ENCODE data around the gene RANBP17. TPM values are rescaled to one million over a fixed set of nuclear protein-coding genes. Genes with fewer than 3 reads are reported as not detected.

The RANBP17 gene
- total RNA-seq, 1 experiment from 2014 or later = not detected

DNA sequence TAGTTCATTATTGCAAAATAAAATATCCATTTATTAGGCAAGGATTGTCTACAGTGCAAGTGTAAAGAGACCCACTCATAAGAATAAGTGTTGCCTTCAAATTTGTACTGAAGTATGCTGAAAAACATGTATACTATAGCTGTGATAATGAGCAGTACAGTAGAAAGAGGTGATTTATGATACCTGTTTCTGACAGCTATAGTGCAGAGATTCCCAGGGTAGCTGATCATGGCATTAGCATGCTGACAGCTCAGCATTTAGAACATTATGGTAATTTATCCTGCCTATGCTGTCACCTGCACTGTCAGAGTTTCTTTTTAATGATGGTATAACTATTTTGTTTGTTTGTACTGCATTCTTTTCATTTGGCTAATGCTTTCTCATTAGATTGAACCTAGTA lies 269.7 kb downstream of the RANBP17 start:
- Histone ChIP-seq H3K9ac (ENCODE audit: low read length) (no peak overlapping the region), H3K79me2 (ENCODE audit: low read length) (no peaks in the 10 kb centered on the region), H3K36me3 (ENCODE audit: insufficient read depth, low read length) (no peaks in the 10 kb centered on the region), H3K27me3 (ENCODE audit: low read length) (no peaks in the 10 kb centered on the region), H3K9me2 (replicated peaks; ENCODE audit: insufficient read depth, low read length) (no peaks in the 10 kb centered on the region), H3K4me1 (ENCODE audit: low read length) (no peaks in the 10 kb centered on the region), H2AFZ (ENCODE audit: low read length) (no peak overlapping the region), H3K4me2 (ENCODE audit: low read depth, low read length, poor library complexity, severe bottlenecking) (no peak overlapping the region), H3K9me3 (ENCODE audit: low read length) (no peaks in the 10 kb centered on the region), H3K27ac (ENCODE audit: low read length) (no peak overlapping the region), H4K20me1 (ENCODE audit: insufficient read depth, low read depth, low read length) (no peaks in the 10 kb centered on the region), H3K4me3 (ENCODE audit: low read length) (no peak overlapping the region)
- DNase-seq = no peak

GRCh38 chr5:171137768-171138525 lies 276.1 kb downstream of the RANBP17 start:
- no peaks in the 10 kb centered on the region for H3K9me3 ChIP-seq (ENCODE audit: low read length)
- no peaks in the 10 kb centered on the region for H3K79me2 ChIP-seq (ENCODE audit: low read length)
- H3K36me3 ChIP-seq (ENCODE audit: insufficient read depth, low read length) = no peaks in the 10 kb centered on the region
- H3K4me2 ChIP-seq (ENCODE audit: low read depth, low read length, poor library complexity, severe bottlenecking) = no peak overlapping the region
- DNase-seq = no peak
- no peak overlapping the region for H3K9ac ChIP-seq (ENCODE audit: low read length)
- no peaks in the 10 kb centered on the region for H4K20me1 ChIP-seq (ENCODE audit: insufficient read depth, low read depth, low read length)
- no peak overlapping the region for H3K27ac ChIP-seq (ENCODE audit: low read length)
- H2AFZ ChIP-seq (ENCODE audit: low read length) = no peak overlapping the region
- H3K9me2 ChIP-seq (replicated peaks; ENCODE audit: insufficient read depth, low read length) = no peaks in the 10 kb centered on the region
- no peaks in the 10 kb centered on the region for H3K4me1 ChIP-seq (ENCODE audit: low read length)
- H3K4me3 ChIP-seq (ENCODE audit: low read length) = no peak overlapping the region
- no peaks in the 10 kb centered on the region for H3K27me3 ChIP-seq (ENCODE audit: low read length)

GRCh38 chr5:171139227-171139626 lies 277.4 kb downstream of the RANBP17 start:
- Histone ChIP-seq H3K79me2 (ENCODE audit: low read length) (no peaks in the 10 kb centered on the region), H2AFZ (ENCODE audit: low read length) (no peak overlapping the region), H4K20me1 (ENCODE audit: insufficient read depth, low read depth, low read length) (no peaks in the 10 kb centered on the region), H3K27me3 (ENCODE audit: low read length) (no peaks in the 10 kb centered on the region), H3K4me2 (ENCODE audit: low read depth, low read length, poor library complexity, severe bottlenecking) (no peak overlapping the region), H3K9me3 (ENCODE audit: low read length) (no peaks in the 10 kb centered on the region), H3K9ac (ENCODE audit: low read length) (no peak overlapping the region), H3K9me2 (replicated peaks; ENCODE audit: insufficient read depth, low read length) (no peaks in the 10 kb centered on the region), H3K27ac (ENCODE audit: low read length) (no peak overlapping the region), H3K4me1 (ENCODE audit: low read length) (no peaks in the 10 kb centered on the region), H3K36me3 (ENCODE audit: insufficient read depth, low read length) (no peaks in the 10 kb centered on the region), H3K4me3 (ENCODE audit: low read length) (no peak overlapping the region)
- DNase-seq = no peak

DNA sequence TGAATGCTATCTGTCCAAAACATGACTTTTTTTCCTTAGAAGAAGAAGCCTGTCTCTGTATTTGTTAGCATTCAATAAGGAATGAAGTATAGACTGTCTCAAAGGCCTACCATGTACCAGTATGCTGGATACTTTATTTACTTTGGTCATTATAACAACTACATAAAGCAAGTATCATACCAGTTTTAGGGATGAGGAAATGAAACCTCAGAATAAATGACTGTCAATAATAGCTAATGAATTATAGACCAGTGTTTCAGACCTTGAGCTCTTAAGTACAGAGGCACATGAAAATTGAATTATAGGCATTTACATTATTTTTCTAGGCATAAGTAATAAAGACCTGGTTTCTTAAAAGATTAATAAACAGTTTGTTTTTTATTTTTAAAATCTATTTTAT lies 280.8 kb downstream of the RANBP17 start:
- H3K9me2 ChIP-seq (replicated peaks; ENCODE audit: insufficient read depth, low read length) = no peaks in the 10 kb centered on the region
- no peak overlapping the region for H3K27ac ChIP-seq (ENCODE audit: low read length)
- H3K79me2 ChIP-seq (ENCODE audit: low read length) = no peaks in the 10 kb centered on the region
- no peaks in the 10 kb centered on the region for H3K4me1 ChIP-seq (ENCODE audit: low read length)
- no peak overlapping the region for H3K4me3 ChIP-seq (ENCODE audit: low read length)
- H2AFZ ChIP-seq (ENCODE audit: low read length) = no peak overlapping the region
- H3K4me2 ChIP-seq (ENCODE audit: low read depth, low read length, poor library complexity, severe bottlenecking) = no peak overlapping the region
- no peak for DNase-seq
- no peaks in the 10 kb centered on the region for H3K36me3 ChIP-seq (ENCODE audit: insufficient read depth, low read length)
- no peaks in the 10 kb centered on the region for H4K20me1 ChIP-seq (ENCODE audit: insufficient read depth, low read depth, low read length)
- no peaks in the 10 kb centered on the region for H3K27me3 ChIP-seq (ENCODE audit: low read length)
- no peak overlapping the region for H3K9ac ChIP-seq (ENCODE audit: low read length)
- no peaks in the 10 kb centered on the region for H3K9me3 ChIP-seq (ENCODE audit: low read length)

- Histone ChIP-seq H3K36me3 (ENCODE audit: insufficient read depth, low read length) (no peaks in the 10 kb centered on the region), H3K4me3 (ENCODE audit: low read length) (no peak overlapping the region), H3K9ac (ENCODE audit: low read length) (no peak overlapping the region), H3K27ac (ENCODE audit: low read length) (no peak overlapping the region), H3K27me3 (ENCODE audit: low read length) (no peaks in the 10 kb centered on the region), H3K9me2 (replicated peaks; ENCODE audit: insufficient read depth, low read length) (no peaks in the 10 kb centered on the region), H2AFZ (ENCODE audit: low read length) (no peak overlapping the region), H3K9me3 (ENCODE audit: low read length) (no peaks in the 10 kb centered on the region), H3K4me2 (ENCODE audit: low read depth, low read length, poor library complexity, severe bottlenecking) (no peak overlapping the region), H3K4me1 (ENCODE audit: low read length) (no peaks in the 10 kb centered on the region), H3K79me2 (ENCODE audit: low read length) (no peaks in the 10 kb centered on the region), H4K20me1 (ENCODE audit: insufficient read depth, low read depth, low read length) (no peaks in the 10 kb centered on the region)
- no peak for DNase-seq
Measured at GRCh38 chr5:171143171-171143570, 281.4 kb downstream of the RANBP17 start.

- DNase-seq = no peak
- H3K9me3 ChIP-seq (ENCODE audit: low read length) = no peaks in the 10 kb centered on the region
- H3K9me2 ChIP-seq (replicated peaks; ENCODE audit: insufficient read depth, low read length) = no peaks in the 10 kb centered on the region
- H3K4me1 ChIP-seq (ENCODE audit: low read length) = no peaks in the 10 kb centered on the region
- no peaks in the 10 kb centered on the region for H4K20me1 ChIP-seq (ENCODE audit: insufficient read depth, low read depth, low read length)
- no peak overlapping the region for H3K9ac ChIP-seq (ENCODE audit: low read length)
- H3K4me3 ChIP-seq (ENCODE audit: low read length) = no peak overlapping the region
- H3K27me3 ChIP-seq (ENCODE audit: low read length) = no peaks in the 10 kb centered on the region
- no peaks in the 10 kb centered on the region for H3K79me2 ChIP-seq (ENCODE audit: low read length)
- H3K4me2 ChIP-seq (ENCODE audit: low read depth, low read length, poor library complexity, severe bottlenecking) = no peak overlapping the region
- no peaks in the 10 kb centered on the region for H3K36me3 ChIP-seq (ENCODE audit: insufficient read depth, low read length)
- H2AFZ ChIP-seq (ENCODE audit: low read length) = no peak overlapping the region
- no peak overlapping the region for H3K27ac ChIP-seq (ENCODE audit: low read length)
Measured at GRCh38 chr5:171143926-171144325, 282.1 kb downstream of the RANBP17 start.

GRCh38 chr5:171149333-171149732 lies 287.5 kb downstream of the RANBP17 start:
- H3K4me1 ChIP-seq (ENCODE audit: low read length) = no peaks in the 10 kb centered on the region
- H3K27ac ChIP-seq (ENCODE audit: low read length) = no peak overlapping the region
- no peak overlapping the region for H2AFZ ChIP-seq (ENCODE audit: low read length)

DNA sequence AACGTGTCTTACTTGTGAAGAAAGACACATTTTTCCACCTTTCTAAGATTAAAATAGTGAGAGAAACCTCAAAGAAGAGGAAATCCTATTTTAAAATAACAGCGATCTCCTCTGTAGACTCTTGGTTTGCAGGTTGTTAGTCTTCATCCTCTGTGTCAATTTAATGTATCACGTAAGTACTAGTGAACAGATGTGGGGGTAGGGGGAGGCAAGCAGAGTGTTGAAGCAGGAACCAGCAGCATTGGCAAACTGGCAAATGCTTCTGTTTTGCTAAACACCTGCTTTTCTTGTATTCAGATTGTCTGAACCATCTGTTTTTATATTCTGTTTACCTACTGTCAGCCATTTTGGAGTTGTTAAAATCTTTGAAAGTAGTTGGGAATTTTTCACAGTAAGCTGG lies 288.0 kb downstream of the RANBP17 start:
- Histone ChIP-seq H3K36me3 (ENCODE audit: insufficient read depth, low read length) (no peaks in the 10 kb centered on the region), H3K9me3 (ENCODE audit: low read length) (no peaks in the 10 kb centered on the region), H3K9me2 (replicated peaks; ENCODE audit: insufficient read depth, low read length) (no peaks in the 10 kb centered on the region), H2AFZ (ENCODE audit: low read length) (no peak overlapping the region), H4K20me1 (ENCODE audit: insufficient read depth, low read depth, low read length) (no peaks in the 10 kb centered on the region), H3K4me1 (ENCODE audit: low read length) (no peaks in the 10 kb centered on the region), H3K79me2 (ENCODE audit: low read length) (no peaks in the 10 kb centered on the region), H3K27ac (ENCODE audit: low read length) (no peak overlapping the region), H3K4me2 (ENCODE audit: low read depth, low read length, poor library complexity, severe bottlenecking) (no peak overlapping the region), H3K4me3 (ENCODE audit: low read length) (no peak overlapping the region), H3K9ac (ENCODE audit: low read length) (no peak overlapping the region), H3K27me3 (ENCODE audit: low read length) (0 out of 2 replicates have a peak, but pooled peaks cover 3% of the 10 kb centered on the region)
- DNase-seq = no peak

More at GRCh38 chr5:171149333-171149732, 287.5 kb downstream of the RANBP17 start:
- Histone ChIP-seq H4K20me1 (ENCODE audit: insufficient read depth, low read depth, low read length) (no peaks in the 10 kb centered on the region), H3K9me3 (ENCODE audit: low read length) (no peaks in the 10 kb centered on the region), H3K9ac (ENCODE audit: low read length) (no peak overlapping the region), H3K36me3 (ENCODE audit: insufficient read depth, low read length) (no peaks in the 10 kb centered on the region), H3K27me3 (ENCODE audit: low read length) (0 out of 2 replicates have a peak, but pooled peaks cover 3% of the 10 kb centered on the region), H3K4me2 (ENCODE audit: low read depth, low read length, poor library complexity, severe bottlenecking) (no peak overlapping the region), H3K79me2 (ENCODE audit: low read length) (no peaks in the 10 kb centered on the region), H3K9me2 (replicated peaks; ENCODE audit: insufficient read depth, low read length) (no peaks in the 10 kb centered on the region), H3K4me3 (ENCODE audit: low read length) (no peak overlapping the region)
- no peak for DNase-seq

Data from Karpas-422 (cell line).